ENCODE measurements around the gene IKZF2. TPM values are rescaled to one million over a fixed set of nuclear protein-coding genes. Genes with fewer than 3 reads are reported as not detected.
A peak's percentile ranks its signal among the peaks of the same experiment; 100 is the strongest.

Gene IKZF2
- total and polyA plus RNA-seq, 5 donors from 2014 or later: 26.8 to 225 (median 35.3) TPM

DNA sequence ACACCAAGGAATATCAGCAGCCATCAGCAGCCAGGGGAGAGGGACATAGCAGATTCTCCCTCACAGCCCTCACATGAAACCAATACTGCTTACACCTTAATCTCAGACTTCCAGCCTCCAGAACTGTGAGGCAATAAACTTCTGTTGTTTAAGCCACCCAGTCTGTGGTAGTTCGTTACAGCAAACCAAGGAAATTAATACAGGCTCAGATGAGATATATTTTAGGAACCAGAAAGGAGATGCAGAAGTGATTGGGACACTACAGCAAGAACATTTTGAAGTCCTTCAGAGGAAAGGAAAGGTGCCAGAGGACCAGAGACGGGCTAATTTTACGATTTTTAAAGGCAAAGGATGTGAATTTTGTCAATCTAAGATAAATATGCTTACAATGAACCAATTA, 60.6 kb downstream of the IKZF2 start:
- H3K27ac ChIP-seq (ENCODE audit: insufficient read depth, low read length, poor library complexity, severe bottlenecking): peak overlapping the region; percentile 53
- Mint-ChIP-seq H3K27me3 (no peaks in the 10 kb centered on the region), H3K9me3 (peaks cover 0 to 2% (median 0%) of the 10 kb centered on the region in 7 donors), H3K27ac (peak overlapping the region; percentile 65 to 95 (median 65)), H3K36me3 (peaks cover 42% of the 10 kb centered on the region), H3K4me1 (peaks cover 61 to 86% (median 70%) of the 10 kb centered on the region in 4 donors), H3K4me3 (peak overlapping the region; percentile 52 to 70 (median 54))
- DNase-seq (no peak), ATAC-seq (ENCODE audit: low read depth in 2 of 2) (no peak)
- H3K4me3 ChIP-seq (ENCODE audit: low read depth, low read length): peak overlapping the region; percentile 48
- H3K9me3 ChIP-seq (ENCODE audit: control insufficient read depth in 2 of 2, low read length in 2 of 2): no peaks in the 10 kb centered on the region
- peaks cover 24% of the 10 kb centered on the region for H3K36me3 ChIP-seq (ENCODE audit: control insufficient read depth, insufficient read depth, low read length)
- peaks cover 78% of the 10 kb centered on the region for H3K4me1 ChIP-seq (ENCODE audit: control insufficient read depth, insufficient read depth, low read length, poor library complexity, severe bottlenecking)
- H3K27me3 ChIP-seq (ENCODE audit: control insufficient read depth, insufficient read depth, low read length): no peaks in the 10 kb centered on the region

GRCh38 chr2:213089438-213089837, 62.0 kb downstream of the IKZF2 start:
- Histone ChIP-seq H3K27ac (ENCODE audit: insufficient read depth, low read length, poor library complexity, severe bottlenecking) (peak overlapping the region; percentile 47), H3K4me3 (ENCODE audit: low read depth, low read length) (peak overlapping the region; percentile 48), H3K4me1 (ENCODE audit: control insufficient read depth, insufficient read depth, low read length, poor library complexity, severe bottlenecking) (peaks cover 85% of the 10 kb centered on the region), H3K36me3 (ENCODE audit: control insufficient read depth, insufficient read depth, low read length) (peaks cover 28% of the 10 kb centered on the region), H3K9me3 (ENCODE audit: control insufficient read depth in 2 of 2, low read length in 2 of 2) (no peaks in the 10 kb centered on the region), H3K27me3 (ENCODE audit: control insufficient read depth, insufficient read depth, low read length) (no peaks in the 10 kb centered on the region)
- Mint-ChIP-seq H3K36me3 (peaks cover 48% of the 10 kb centered on the region), H3K4me1 (peaks cover 66 to 89% (median 77%) of the 10 kb centered on the region in 4 donors), H3K27ac (peak overlapping the region; percentile 57 to 95 (median 65)), H3K9me3 (peaks cover 0 to 2% (median 0%) of the 10 kb centered on the region in 7 donors), H3K27me3 (no peaks in the 10 kb centered on the region), H3K4me3 (peak overlapping the region; percentile 53 to 77 (median 62))
- DNase-seq (no peak), ATAC-seq (ENCODE audit: low read depth in 2 of 2) (no peak)

GRCh38 chr2:213087040-213087439, 64.4 kb downstream of the IKZF2 start:
- H3K27ac ChIP-seq (ENCODE audit: insufficient read depth, low read length, poor library complexity, severe bottlenecking): peak overlapping the region; percentile 58
- Mint-ChIP-seq H3K27ac (peak overlapping the region in 1 of 3 donors; percentile 90), H3K9me3 (peaks cover 0 to 2% (median 0%) of the 10 kb centered on the region in 7 donors), H3K4me1 (peaks cover 57 to 90% (median 73%) of the 10 kb centered on the region in 4 donors), H3K36me3 (peaks cover 39% of the 10 kb centered on the region), H3K27me3 (no peaks in the 10 kb centered on the region), H3K4me3 (peak overlapping the region in 2 of 4 donors; percentile 53 to 68)
- H3K4me3 ChIP-seq (ENCODE audit: low read depth, low read length): peak overlapping the region; percentile 72
- ATAC-seq (ENCODE audit: low read depth in 2 of 2) (peak in 1 of 2 donors; percentile 26), DNase-seq (no peak)
- H3K27me3 ChIP-seq (ENCODE audit: control insufficient read depth, insufficient read depth, low read length): no peaks in the 10 kb centered on the region
- H3K36me3 ChIP-seq (ENCODE audit: control insufficient read depth, insufficient read depth, low read length): peaks cover 28% of the 10 kb centered on the region
- H3K4me1 ChIP-seq (ENCODE audit: control insufficient read depth, insufficient read depth, low read length, poor library complexity, severe bottlenecking): peaks cover 74% of the 10 kb centered on the region
- H3K9me3 ChIP-seq (ENCODE audit: control insufficient read depth in 2 of 2, low read length in 2 of 2): no peaks in the 10 kb centered on the region

GRCh38 chr2:213086571-213086970, 64.8 kb downstream of the IKZF2 start:
- Mint-ChIP-seq H3K9me3 (peaks cover 0 to 2% (median 0%) of the 10 kb centered on the region in 7 donors), H3K4me1 (peaks cover 56 to 91% (median 73%) of the 10 kb centered on the region in 4 donors), H3K27me3 (no peaks in the 10 kb centered on the region), H3K27ac (peak overlapping the region in 1 of 3 donors; percentile 90), H3K36me3 (peaks cover 38% of the 10 kb centered on the region), H3K4me3 (peak overlapping the region; percentile 10 to 72 (median 64))
- H3K36me3 ChIP-seq (ENCODE audit: control insufficient read depth, insufficient read depth, low read length): peaks cover 28% of the 10 kb centered on the region
- peak overlapping the region; percentile 58 for H3K27ac ChIP-seq (ENCODE audit: insufficient read depth, low read length, poor library complexity, severe bottlenecking)
- ATAC-seq (ENCODE audit: low read depth in 2 of 2) (no peak), DNase-seq (no peak)
- no peaks in the 10 kb centered on the region for H3K9me3 ChIP-seq (ENCODE audit: control insufficient read depth in 2 of 2, low read length in 2 of 2)
- H3K27me3 ChIP-seq (ENCODE audit: control insufficient read depth, insufficient read depth, low read length): no peaks in the 10 kb centered on the region
- H3K4me1 ChIP-seq (ENCODE audit: control insufficient read depth, insufficient read depth, low read length, poor library complexity, severe bottlenecking): peaks cover 74% of the 10 kb centered on the region
- peak overlapping the region; percentile 72 for H3K4me3 ChIP-seq (ENCODE audit: low read depth, low read length)

- Mint-ChIP-seq H3K36me3 (peaks cover 40% of the 10 kb centered on the region), H3K27me3 (no peaks in the 10 kb centered on the region), H3K9me3 (peaks cover 0 to 2% (median 0%) of the 10 kb centered on the region in 7 donors), H3K4me3 (peak overlapping the region; percentile 35 to 72 (median 64)), H3K27ac (peak overlapping the region in 2 of 3 donors; percentile 38 to 90), H3K4me1 (peaks cover 57 to 91% (median 75%) of the 10 kb centered on the region in 4 donors)
- Histone ChIP-seq H3K9me3 (ENCODE audit: control insufficient read depth in 2 of 2, low read length in 2 of 2) (no peaks in the 10 kb centered on the region), H3K4me1 (ENCODE audit: control insufficient read depth, insufficient read depth, low read length, poor library complexity, severe bottlenecking) (peaks cover 74% of the 10 kb centered on the region), H3K27ac (ENCODE audit: insufficient read depth, low read length, poor library complexity, severe bottlenecking) (peak overlapping the region; percentile 58), H3K4me3 (ENCODE audit: low read depth, low read length) (peak overlapping the region; percentile 72), H3K27me3 (ENCODE audit: control insufficient read depth, insufficient read depth, low read length) (no peaks in the 10 kb centered on the region), H3K36me3 (ENCODE audit: control insufficient read depth, insufficient read depth, low read length) (peaks cover 27% of the 10 kb centered on the region)
- ATAC-seq (ENCODE audit: low read depth in 2 of 2): no peak
- no peak for DNase-seq
These were observed 65.4 kb downstream of the IKZF2 start for GRCh38 chr2:213086050-213086449.

GRCh38 chr2:213085538-213085937, 65.9 kb downstream of the IKZF2 start:
- Mint-ChIP-seq H3K4me1 (peaks cover 57 to 90% (median 74%) of the 10 kb centered on the region in 4 donors), H3K27me3 (no peaks in the 10 kb centered on the region), H3K36me3 (peaks cover 38% of the 10 kb centered on the region), H3K27ac (peak overlapping the region; percentile 38 to 90 (median 84)), H3K4me3 (peak overlapping the region; percentile 35 to 72 (median 64)), H3K9me3 (peaks cover 0 to 2% (median 0%) of the 10 kb centered on the region in 7 donors)
- H3K4me3 ChIP-seq (ENCODE audit: low read depth, low read length): peak overlapping the region; percentile 72
- DNase-seq (no peak), ATAC-seq (ENCODE audit: low read depth in 2 of 2) (no peak)
- H3K4me1 ChIP-seq (ENCODE audit: control insufficient read depth, insufficient read depth, low read length, poor library complexity, severe bottlenecking): peaks cover 71% of the 10 kb centered on the region
- no peaks in the 10 kb centered on the region for H3K9me3 ChIP-seq (ENCODE audit: control insufficient read depth in 2 of 2, low read length in 2 of 2)
- peaks cover 29% of the 10 kb centered on the region for H3K36me3 ChIP-seq (ENCODE audit: control insufficient read depth, insufficient read depth, low read length)
- peak overlapping the region; percentile 58 for H3K27ac ChIP-seq (ENCODE audit: insufficient read depth, low read length, poor library complexity, severe bottlenecking)
- no peaks in the 10 kb centered on the region for H3K27me3 ChIP-seq (ENCODE audit: control insufficient read depth, insufficient read depth, low read length)

DNA sequence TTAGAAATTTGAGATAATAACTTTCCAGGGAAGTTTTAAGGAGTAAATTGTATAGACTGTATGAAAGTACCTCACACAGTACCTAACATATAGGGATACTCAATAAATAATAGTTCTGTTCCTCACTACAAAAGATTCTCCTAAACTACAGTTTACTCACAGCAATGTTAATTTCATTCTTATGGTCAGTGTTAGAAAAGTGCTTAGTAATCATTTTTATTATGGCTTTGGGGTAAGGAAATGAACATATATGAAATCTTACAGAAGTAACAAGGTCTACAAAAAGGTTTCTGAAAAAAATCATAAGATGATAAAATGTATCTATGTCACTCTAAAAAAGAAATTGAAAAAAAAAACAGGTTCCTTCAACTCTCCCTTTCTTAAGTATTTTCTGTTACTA, 67.2 kb downstream of the IKZF2 start:
- peaks cover 0 to 2% (median 0%) of the 10 kb centered on the region in 7 donors for H3K9me3 Mint-ChIP-seq
- H3K4me3 Mint-ChIP-seq: peak overlapping the region; percentile 30 to 56 (median 48)
- DNase-seq (no peak), ATAC-seq (ENCODE audit: low read depth in 2 of 2) (no peak)
- peaks cover 32% of the 10 kb centered on the region for H3K36me3 Mint-ChIP-seq
- Histone ChIP-seq H3K4me3 (ENCODE audit: low read depth, low read length) (peak overlapping the region; percentile 72), H3K27ac (ENCODE audit: insufficient read depth, low read length, poor library complexity, severe bottlenecking) (peak overlapping the region; percentile 58), H3K36me3 (ENCODE audit: control insufficient read depth, insufficient read depth, low read length) (peaks cover 24% of the 10 kb centered on the region), H3K9me3 (ENCODE audit: control insufficient read depth in 2 of 2, low read length in 2 of 2) (no peaks in the 10 kb centered on the region), H3K27me3 (ENCODE audit: control insufficient read depth, insufficient read depth, low read length) (no peaks in the 10 kb centered on the region), H3K4me1 (ENCODE audit: control insufficient read depth, insufficient read depth, low read length, poor library complexity, severe bottlenecking) (peaks cover 65% of the 10 kb centered on the region)
- peaks cover 52 to 88% (median 72%) of the 10 kb centered on the region in 4 donors for H3K4me1 Mint-ChIP-seq
- no peaks in the 10 kb centered on the region for H3K27me3 Mint-ChIP-seq
- peak overlapping the region in 2 of 3 donors; percentile 64 to 70 for H3K27ac Mint-ChIP-seq

All from CD4-positive, CD25-positive, alpha-beta regulatory T cell (primary cell).